ENCODE data around the gene STOM. TPM values are rescaled to one million over a fixed set of nuclear protein-coding genes. Genes with fewer than 3 reads are reported as not detected.

STOM gene
- total and polyA plus RNA-seq, 10 of the 15 experiments (the other 5 are each of a cell fraction or from before 2014, with no cell fraction given): 6.7 to 47.4 (median 39.8) TPM

DNA sequence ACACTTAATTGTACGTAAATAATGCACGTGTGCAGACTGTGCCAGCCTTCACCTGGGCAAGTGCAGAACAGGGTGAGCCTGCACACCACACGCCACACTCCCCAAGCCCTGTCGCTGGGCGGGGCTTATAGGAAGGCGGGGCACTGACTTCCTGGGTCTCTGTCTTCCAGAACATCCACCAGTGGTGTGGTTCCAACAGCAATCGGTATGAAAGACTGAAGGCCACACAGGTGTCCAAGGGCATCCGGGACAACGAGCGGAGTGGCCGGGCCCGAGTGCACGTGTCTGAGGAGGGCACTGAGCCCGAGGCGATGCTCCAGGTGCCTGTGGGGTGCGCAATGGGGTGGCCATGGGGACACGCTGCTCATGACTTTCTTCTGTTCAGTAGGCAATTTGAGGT lies 57.9 kb downstream of the STOM start:
- Histone ChIP-seq H3K4me3 (no peak overlapping the region), H3K79me2 (ENCODE audit: control insufficient read depth, insufficient read depth, low read length) (no peaks in the 10 kb centered on the region), H3K9me3 (replicated peaks; ENCODE audit: control insufficient read depth, insufficient read depth, low read length) (no peaks in the 10 kb centered on the region), H4K20me1 (ENCODE audit: control insufficient read depth, insufficient read depth) (no peaks in the 10 kb centered on the region), H3K4me1 (ENCODE audit: control insufficient read depth, insufficient read depth, low read length) (no peaks in the 10 kb centered on the region), H3K27me3 (replicated peaks in 1 of 2; ENCODE audit: control insufficient read depth in 2 of 2, insufficient read depth in 2 of 2, low read length in 1 of 2) (no peaks in the 10 kb centered on the region), H2AFZ (ENCODE audit: control insufficient read depth, low read depth, low read length) (no peak overlapping the region), H3K27ac (ENCODE audit: control insufficient read depth, insufficient read depth) (no peak overlapping the region), H3K4me2 (ENCODE audit: control insufficient read depth, insufficient read depth) (no peak overlapping the region), H3K36me3 (ENCODE audit: control insufficient read depth in 2 of 2, insufficient read depth in 2 of 2, low read length in 1 of 2) (no peaks in the 10 kb centered on the region), H3K9ac (ENCODE audit: control insufficient read depth, insufficient read depth, low read length) (no peak overlapping the region)
- ChIA-PET SMC1A (ENCODE audit: uncharacterized antibody, unreplicated experiment) (interaction anchor here (9.5 kb wide), 1 partner anchor 89 kb away, joined by 147 read pairs; no protein-coding TSS in a partner anchor), RAD21 (ENCODE audit: unreplicated experiment) (no interaction called here), CTCF (no interaction called here), POLR2A (interaction anchor here (0.6 kb wide), 1 partner anchor 67 kb away, joined by 4 read pairs; no protein-coding TSS in a partner anchor)
- no peak for TF ChIP-seq ATF2 (IDR thresholded peaks at IDR 0.05; ENCODE audit: low read length)
- intact Hi-C loops (cut with micrococcal nuclease; ENCODE audit: unreplicated experiment) (no loop called here), in situ Hi-C loops (cut with MboI) (no loop called here)
- no TSS peak for BruUV-seq (replicated peaks)
- WGBS (ENCODE audit: insufficient coverage, insufficient replicate concordance, low lambda C conversion rate, missing lambda C conversion rate): 83% methylated on average over 17 of the region's 17 CpGs
- DNase-seq (ENCODE audit: low read depth, low spot score): no peak
- ATAC-seq: no peak
- no peak for FAIRE-seq

DNA sequence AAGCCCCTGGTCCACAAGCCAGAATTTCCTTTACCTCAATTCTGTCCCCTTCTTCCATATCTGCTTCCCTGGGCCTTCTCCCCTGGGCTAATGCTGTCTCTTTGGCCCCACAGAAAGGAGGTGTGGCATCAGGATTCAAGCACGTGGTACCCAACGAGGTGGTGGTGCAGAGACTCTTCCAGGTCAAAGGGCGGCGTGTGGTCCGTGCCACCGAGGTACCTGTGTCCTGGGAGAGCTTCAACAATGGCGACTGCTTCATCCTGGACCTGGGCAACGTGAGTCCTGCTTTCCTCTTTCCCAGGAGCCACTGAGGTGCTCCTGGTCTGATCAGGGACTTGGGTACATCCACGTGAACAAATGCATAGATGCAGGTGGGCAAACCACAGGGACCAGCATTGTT lies 59.5 kb downstream of the STOM start:
- FAIRE-seq (no peak), DNase-seq (ENCODE audit: low read depth, low spot score) (no peak), ATAC-seq (no peak)
- intact Hi-C loops (cut with micrococcal nuclease; ENCODE audit: unreplicated experiment): no loop called here
- in situ Hi-C loops (cut with MboI): no loop called here
- H3K9me3 ChIP-seq (replicated peaks; ENCODE audit: control insufficient read depth, insufficient read depth, low read length): no peaks in the 10 kb centered on the region
- H3K4me1 ChIP-seq (ENCODE audit: control insufficient read depth, insufficient read depth, low read length): no peaks in the 10 kb centered on the region
- 63% methylated on average over 9 of the region's 9 CpGs for WGBS (ENCODE audit: insufficient coverage, insufficient replicate concordance, low lambda C conversion rate, missing lambda C conversion rate)
- H3K36me3 ChIP-seq (ENCODE audit: control insufficient read depth in 2 of 2, insufficient read depth in 2 of 2, low read length in 1 of 2): no peaks in the 10 kb centered on the region
- no peak overlapping the region for H3K9ac ChIP-seq (ENCODE audit: control insufficient read depth, insufficient read depth, low read length)
- RAD21 ChIA-PET (ENCODE audit: unreplicated experiment): no interaction called here
- no peaks in the 10 kb centered on the region for H4K20me1 ChIP-seq (ENCODE audit: control insufficient read depth, insufficient read depth)
- H3K4me3 ChIP-seq: no peak overlapping the region
- H3K79me2 ChIP-seq (ENCODE audit: control insufficient read depth, insufficient read depth, low read length): no peaks in the 10 kb centered on the region
- no peak overlapping the region for H3K4me2 ChIP-seq (ENCODE audit: control insufficient read depth, insufficient read depth)
- CTCF ChIA-PET: interaction anchor here (1.0 to 2.3 kb wide), 2 partner anchors 9 to 97 kb away, joined by 4 to 5 read pairs; no protein-coding TSS in a partner anchor
- TF ChIP-seq BRCA1 (IDR thresholded peaks at IDR 0.05; ENCODE audit: low read depth, low read length) (no peak), POU2F2 (IDR thresholded peaks at IDR 0.05; ENCODE audit: borderline replicate concordance, low read depth, low read length) (no peak), WRNIP1 (IDR thresholded peaks at IDR 0.05; ENCODE audit: borderline replicate concordance, low read depth, low read length) (no peak), RUNX3 (IDR thresholded peaks at IDR 0.05; ENCODE audit: low read length) (no peak), E2F8 (IDR thresholded peaks at IDR 0.05; ENCODE audit: low read depth, partially characterized antibody) (no peak), TCF7 (IDR thresholded peaks at IDR 0.05; ENCODE audit: borderline replicate concordance) (no peak), TARDBP (IDR thresholded peaks at IDR 0.05; ENCODE audit: borderline replicate concordance) (no peak)
- SMC1A ChIA-PET (ENCODE audit: uncharacterized antibody, unreplicated experiment): interaction anchor here (1.4 kb wide), 1 partner anchor 9 kb away, joined by 4 read pairs; no protein-coding TSS in a partner anchor
- H3K27ac ChIP-seq (ENCODE audit: control insufficient read depth, insufficient read depth): no peak overlapping the region
- no peaks in the 10 kb centered on the region for H3K27me3 ChIP-seq (replicated peaks in 1 of 2; ENCODE audit: control insufficient read depth in 2 of 2, insufficient read depth in 2 of 2, low read length in 1 of 2)
- BruUV-seq (replicated peaks): no TSS peak
- POLR2A ChIA-PET: no interaction called here
- no peak overlapping the region for H2AFZ ChIP-seq (ENCODE audit: control insufficient read depth, low read depth, low read length)

Measured in GM12878 (cell line).